ENCODE data around the gene IPMK. TPM values are rescaled to one million over a fixed set of nuclear protein-coding genes. Genes with fewer than 3 reads are reported as not detected.

Gene IPMK
- total and polyA plus RNA-seq, 2 of the 8 experiments (the other 6 are each of a cell fraction or from before 2014, with no cell fraction given) = 1.3 to 7.8 TPM

- no peak overlapping the region for H3K27ac ChIP-seq (ENCODE audit: low read depth, low read length)
- no peaks in the 10 kb centered on the region for H3K23me2 ChIP-seq (ENCODE audit: low read depth, low read length)
- H3K4me3 ChIP-seq (ENCODE audit: extremely low read depth in 1 of 4, insufficient read depth in 2 of 4, low read depth in 3 of 4, low read length in 4 of 4) = no peak overlapping the region
- H3K79me2 ChIP-seq (ENCODE audit: control insufficient read depth in 1 of 2, insufficient read depth in 2 of 2, low read length in 2 of 2) = peaks cover 0 to 8% of the 10 kb centered on the region in 2 experiments; a peak in 1 of 4 replicates
- H3K18ac ChIP-seq (ENCODE audit: extremely low read depth, low read length) = no peak overlapping the region
- H4K8ac ChIP-seq (ENCODE audit: extremely low read depth, insufficient read depth, low read length) = no peak overlapping the region
- H4K5ac ChIP-seq (ENCODE audit: insufficient read length, low read depth, low read length) = no peak overlapping the region
- H2BK15ac ChIP-seq (ENCODE audit: low read length) = no peak overlapping the region
- no peak overlapping the region for H3K14ac ChIP-seq (ENCODE audit: insufficient read length)
- peaks cover 5 to 20% of the 10 kb centered on the region in 2 experiments; a peak in 1 of 4 replicates for H3K9me3 ChIP-seq (ENCODE audit: insufficient read depth in 2 of 2, low read depth in 1 of 2, low read length in 1 of 2)
- no peak overlapping the region for H2AK5ac ChIP-seq (ENCODE audit: low read depth, low read length)
- H4K20me1 ChIP-seq (replicated peaks in 1 of 2; ENCODE audit: control insufficient read depth in 1 of 2, insufficient read depth in 2 of 2, low read length in 2 of 2) = no peaks in the 10 kb centered on the region
- no peak overlapping the region for H3K4me2 ChIP-seq (ENCODE audit: insufficient read depth in 1 of 2, low read depth in 2 of 2, low read length in 2 of 2)
- no peak overlapping the region for H2BK120ac ChIP-seq (replicated peaks; ENCODE audit: low read depth, low read length)
- no peak overlapping the region for H2BK12ac ChIP-seq (ENCODE audit: low read depth, low read length)
- H3K9ac ChIP-seq (replicated peaks in 1 of 4; ENCODE audit: extremely low read depth in 1 of 4, low read depth in 3 of 4, low read length in 3 of 4) = no peak overlapping the region
- no peak for DNase-seq (ENCODE audit: low read depth in 1 of 2, low spot score in 2 of 2)
- ChIA-PET POLR2A (ENCODE audit: partially characterized antibody) (no interaction called here), CTCF (ENCODE audit: partially characterized antibody) (no interaction called here)
- H2BK5ac ChIP-seq (ENCODE audit: low read depth, low read length) = no peak overlapping the region
- H3K56ac ChIP-seq (replicated peaks; ENCODE audit: insufficient read length, low read depth, low read length) = no peak overlapping the region
- no peaks in the 10 kb centered on the region for H3K79me1 ChIP-seq (ENCODE audit: low read depth, low read length)
- H3K4me1 ChIP-seq (replicated peaks in 1 of 4; ENCODE audit: control insufficient read depth in 3 of 4, insufficient read depth in 4 of 4, low read length in 3 of 4) = peaks cover 0 to 7% (median 4%) of the 10 kb centered on the region in 4 experiments; a peak in 2 of 7 replicates
- no peak overlapping the region for H4K91ac ChIP-seq (replicated peaks; ENCODE audit: insufficient read length, low read length)
- no peak overlapping the region for H2BK20ac ChIP-seq (ENCODE audit: low read length)
- no peak for FAIRE-seq
- no peak overlapping the region for H3K23ac ChIP-seq (ENCODE audit: insufficient read length)
- WGBS, 2 experiments (ENCODE audit: extremely low coverage in 1 of 2, insufficient coverage in 1 of 2, insufficient read length in 1 of 2, insufficient replicate concordance in 2 of 2, low coverage in 1 of 2, low lambda C conversion rate in 2 of 2, missing lambda C conversion rate in 1 of 2) = 97% methylated on average over 17 of the region's 18 CpGs; no CpG with 5 or more reads in 1 of the 2 experiments
- H3K36me3 ChIP-seq (ENCODE audit: control insufficient read depth in 2 of 4, insufficient read depth in 4 of 4, low read length in 3 of 4) = no peaks in the 10 kb centered on the region; a peak in 1 of 8 replicates
- H3K4ac ChIP-seq (replicated peaks; ENCODE audit: insufficient read length, low read depth, low read length) = no peak overlapping the region
- no peak for TF ChIP-seq RFX5 (IDR thresholded peaks at IDR 0.05; ENCODE audit: borderline replicate concordance, low read depth, low read length)
- TF ChIP-seq TAF1 (IDR thresholded peaks at IDR 0.05; ENCODE audit: low read depth, low read length) = no peak
- no peak for TF ChIP-seq CREB1 (IDR thresholded peaks at IDR 0.05)
- no peak for TF ChIP-seq GABPA (IDR thresholded peaks at IDR 0.05; ENCODE audit: borderline replicate concordance, insufficient read depth, low read length)
- TF ChIP-seq BACH1 (IDR thresholded peaks at IDR 0.05; ENCODE audit: low read length) = no peak
- no peak for TF ChIP-seq NRF1 (IDR thresholded peaks at IDR 0.05; ENCODE audit: low read depth, low read length)
- no peak for TF ChIP-seq ZNF274 (IDR thresholded peaks at IDR 0.05; ENCODE audit: borderline replicate concordance, extremely low read depth, low read length)
- no peak for TF ChIP-seq SUZ12 (IDR thresholded peaks at IDR 0.05; ENCODE audit: low read length)
- no peak for TF ChIP-seq YY1 (IDR thresholded peaks at IDR 0.05; ENCODE audit: low read depth, low read length)
- no peak for TF ChIP-seq CEBPB (IDR thresholded peaks at IDR 0.05; ENCODE audit: low read depth, low read length)
- no peak for TF ChIP-seq ASH2L (IDR thresholded peaks at IDR 0.05; ENCODE audit: low read length)
- no peak for TF ChIP-seq SP4 (IDR thresholded peaks at IDR 0.05; ENCODE audit: low read length)
- TF ChIP-seq SIRT6 (IDR thresholded peaks at IDR 0.05; ENCODE audit: low read length) = no peak
- H2AFZ ChIP-seq (ENCODE audit: low read length) = no peak overlapping the region
- H3K27me3 ChIP-seq (replicated peaks in 1 of 4; ENCODE audit: control insufficient read depth in 3 of 4, extremely low read depth in 1 of 4, insufficient read depth in 3 of 4, low read length in 3 of 4) = no peaks in the 10 kb centered on the region
Observed at GRCh38 chr10:58243269-58243668, 24.4 kb downstream of the IPMK start.

Measured in H1 (cell line).